GM21515 (cell line): ENCODE measurements around the gene TLK1.
"Not testable (repeated sequence)": the region's sequence is repeated elsewhere in the genome, so short reads cannot be mapped to it uniquely, and the experiment has no call there.

Experiments used
- ATAC-seq: cut with Tn5 transposase; IDR thresholded peaks from one replicate; pipeline ENCODE4 v1.9.1; 2021; ENCODE audit not compliant: unreplicated experiment

TLK1 gene

DNA sequence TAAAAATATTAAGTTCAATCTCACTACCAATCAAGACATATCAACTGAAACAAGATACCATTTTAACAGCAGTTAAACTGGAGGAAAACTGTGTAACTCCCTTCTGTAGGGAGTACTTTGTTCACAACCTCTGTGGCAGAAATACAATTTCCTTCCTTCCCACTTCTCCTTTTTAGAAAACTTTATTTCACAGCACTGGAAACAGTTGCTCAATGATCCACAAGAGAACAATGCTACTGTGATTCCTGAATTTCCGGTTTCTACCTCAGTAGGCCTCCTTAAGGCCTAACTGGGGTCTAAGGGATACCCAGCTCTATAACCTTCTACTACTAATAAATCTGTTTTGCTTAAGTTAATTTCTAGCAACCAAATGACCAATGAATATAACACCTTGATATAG, 14.1 kb downstream of the TLK1 start:
- no peak for ATAC-seq

DNA sequence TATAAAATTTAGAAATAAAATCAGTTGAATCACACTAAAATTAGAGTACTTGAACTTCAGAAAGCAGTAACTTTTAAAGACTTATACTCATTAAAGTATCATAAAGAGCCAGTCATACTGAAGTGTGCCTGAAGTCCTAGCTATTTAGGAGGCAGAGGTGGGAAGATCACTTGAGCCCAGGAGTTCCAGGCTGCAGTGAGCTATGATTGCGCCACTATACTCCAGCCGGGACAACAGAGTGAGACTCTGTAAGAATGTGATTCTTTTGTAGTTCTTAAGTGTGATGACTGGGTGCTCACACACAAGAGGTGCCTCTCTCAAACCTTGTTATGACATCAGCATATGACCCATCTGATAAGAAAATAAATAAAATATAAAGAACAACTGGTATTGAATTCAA, 14.6 kb downstream of the TLK1 start:
- ATAC-seq, result no peak

DNA sequence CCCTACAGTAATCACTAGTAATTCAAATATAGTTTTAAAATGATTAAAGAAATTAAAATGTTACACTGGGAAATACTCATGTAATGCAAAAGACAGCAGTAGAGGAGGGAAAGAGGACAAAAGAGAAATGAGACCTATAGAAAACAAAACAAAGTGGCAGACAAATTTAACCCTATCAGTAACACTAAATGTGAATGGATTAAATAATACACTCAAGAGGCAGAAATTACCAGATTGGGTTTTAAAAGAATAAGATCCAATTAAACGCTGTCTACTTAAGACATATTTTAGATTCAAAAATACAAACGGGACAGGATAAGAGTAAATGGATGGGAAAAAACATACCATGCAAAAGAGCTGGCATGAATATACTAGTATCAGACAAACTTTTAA, 17.0 kb downstream of the TLK1 start:
- ATAC-seq, result no peak

DNA sequence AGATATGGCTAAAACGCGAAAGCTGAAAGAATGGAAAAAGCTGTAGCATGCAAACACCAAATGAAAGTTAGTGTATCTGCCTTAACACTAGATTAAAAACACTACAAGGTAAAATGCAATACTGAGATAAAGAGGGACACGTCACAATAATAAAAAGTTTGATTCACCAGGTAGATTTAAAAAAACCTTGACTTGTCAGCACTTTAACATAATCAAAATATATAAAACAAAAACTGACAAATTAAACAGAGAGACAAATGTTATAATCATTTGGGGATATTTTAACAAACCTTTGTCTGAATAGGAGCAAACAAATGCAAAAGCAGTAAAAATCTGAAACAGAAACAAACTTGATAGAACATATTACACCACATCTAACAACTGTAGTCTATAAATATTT, 18.3 kb downstream of the TLK1 start:
- no peak for ATAC-seq

DNA sequence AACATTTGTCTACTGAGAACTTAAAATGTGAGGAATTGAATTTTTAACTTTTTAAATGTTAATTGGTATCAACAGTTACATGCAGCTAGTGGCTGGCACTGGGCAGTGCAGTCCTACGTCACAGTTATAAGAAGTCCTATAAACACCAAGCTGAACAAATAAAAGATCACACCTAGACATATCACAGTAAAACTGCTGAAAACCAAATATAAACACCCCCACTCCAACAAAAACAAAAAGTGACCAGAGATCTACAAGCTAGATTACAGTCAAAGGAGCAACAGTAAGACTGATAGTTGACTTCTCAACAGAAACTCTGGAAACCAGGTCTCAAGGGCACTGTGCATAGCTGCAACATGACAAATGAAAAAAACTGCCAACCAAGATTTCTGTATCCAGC, 19.4 kb downstream of the TLK1 start:
- no peak for ATAC-seq

DNA sequence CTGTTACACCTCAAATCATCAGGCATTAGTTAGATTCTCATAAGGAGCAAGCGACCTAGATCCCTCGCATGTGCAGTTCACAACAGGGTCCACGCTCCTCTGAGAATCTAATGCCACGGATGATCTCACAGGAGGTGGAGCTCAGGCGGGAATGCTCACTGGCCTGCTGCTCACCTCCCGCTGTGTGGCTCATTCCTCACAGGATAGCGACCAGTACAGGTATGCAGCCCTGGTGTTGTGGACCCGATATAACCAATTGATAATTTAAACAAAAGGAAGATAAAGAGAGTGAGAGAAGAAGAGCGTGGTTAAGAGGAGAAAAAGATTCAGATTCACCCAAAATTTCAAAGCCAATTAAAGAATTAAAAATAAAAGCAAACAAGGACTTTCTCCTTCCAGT, 20.8 kb downstream of the TLK1 start:
- ATAC-seq, result no peak

DNA sequence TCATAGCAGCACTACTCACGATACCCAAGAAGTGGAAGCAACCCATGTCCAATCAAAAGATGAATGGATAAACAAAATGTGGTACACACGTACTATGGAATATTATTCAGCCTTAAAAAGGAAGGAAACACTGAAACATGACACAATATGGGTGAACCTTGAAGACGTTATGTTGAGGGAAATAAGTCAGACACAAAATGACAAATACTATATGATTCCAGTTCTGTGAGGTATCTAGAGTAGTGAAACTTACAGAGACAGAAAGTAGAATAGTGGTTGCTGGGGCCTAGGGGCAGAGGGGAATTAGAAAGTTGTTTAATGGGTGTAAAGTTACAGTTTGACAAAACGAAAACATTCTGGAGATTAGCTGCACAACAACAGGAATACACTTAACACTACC, 24.7 kb downstream of the TLK1 start:
- ATAC-seq, result peak; percentile 87

DNA sequence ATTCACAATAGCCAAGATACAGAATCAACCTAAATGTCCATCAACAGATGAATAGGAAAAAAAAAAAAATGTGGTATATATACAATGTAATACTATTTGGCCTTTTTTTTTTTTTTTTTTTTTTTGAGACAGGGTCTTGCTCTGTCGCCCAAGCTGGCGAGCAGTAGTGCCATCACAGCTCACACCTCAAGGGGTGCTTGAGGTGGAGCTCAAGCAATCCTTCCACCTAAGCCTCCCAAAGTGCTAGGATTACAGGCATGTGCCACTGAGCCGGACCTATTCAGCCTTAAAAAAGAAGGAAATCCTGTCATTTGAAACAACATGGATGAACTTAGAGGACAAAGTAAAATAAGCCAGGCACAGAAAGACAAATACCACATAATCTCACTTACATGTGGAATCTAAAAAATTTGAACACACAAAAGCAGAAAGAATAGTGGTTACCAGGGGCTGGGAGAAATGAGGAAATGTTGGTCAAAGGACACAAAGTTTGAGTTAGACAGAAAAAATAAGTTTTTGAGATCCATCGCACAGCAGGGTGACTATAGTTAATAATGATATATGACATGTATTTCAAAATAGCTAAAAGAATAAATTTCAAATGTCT, 26.0 kb downstream of the TLK1 start:
- no peak for ATAC-seq

DNA sequence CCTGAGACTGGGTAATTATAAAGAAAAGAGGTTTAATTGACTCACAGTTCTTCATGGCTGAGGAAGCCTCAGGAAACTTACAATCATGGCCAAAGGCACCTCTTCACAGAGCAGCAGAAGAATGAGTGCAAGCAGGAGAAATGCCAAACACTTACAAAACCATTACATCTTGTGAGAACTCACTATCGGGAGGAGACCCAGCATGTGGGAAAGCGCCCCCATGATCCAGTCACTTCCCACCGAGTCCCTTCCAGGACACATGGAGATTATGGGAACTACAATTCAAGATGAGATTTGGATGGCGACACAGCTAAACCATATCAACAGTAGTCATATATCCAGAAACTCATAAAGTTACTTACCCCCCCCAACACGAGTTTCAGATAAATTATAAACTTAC, 28.6 kb downstream of the TLK1 start:
- ATAC-seq, result no peak

DNA sequence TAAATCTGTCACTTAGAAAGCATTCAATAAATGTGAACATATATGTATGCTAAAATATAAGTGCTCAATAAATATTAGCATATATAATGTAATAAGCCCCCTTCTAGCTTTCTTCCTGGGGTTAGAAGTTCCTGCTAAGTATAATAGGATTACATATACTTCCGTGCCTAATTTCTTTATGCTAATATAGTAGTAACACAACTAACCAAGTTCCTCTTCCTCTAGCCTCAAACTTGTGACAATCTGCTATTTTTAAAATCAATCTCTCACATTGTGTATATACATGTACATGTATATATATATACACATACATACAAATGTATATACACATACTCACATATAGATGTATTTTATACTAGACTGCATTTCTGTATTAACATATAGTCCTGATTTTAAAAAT, 32.2 kb downstream of the TLK1 start:
- no peak for ATAC-seq

DNA sequence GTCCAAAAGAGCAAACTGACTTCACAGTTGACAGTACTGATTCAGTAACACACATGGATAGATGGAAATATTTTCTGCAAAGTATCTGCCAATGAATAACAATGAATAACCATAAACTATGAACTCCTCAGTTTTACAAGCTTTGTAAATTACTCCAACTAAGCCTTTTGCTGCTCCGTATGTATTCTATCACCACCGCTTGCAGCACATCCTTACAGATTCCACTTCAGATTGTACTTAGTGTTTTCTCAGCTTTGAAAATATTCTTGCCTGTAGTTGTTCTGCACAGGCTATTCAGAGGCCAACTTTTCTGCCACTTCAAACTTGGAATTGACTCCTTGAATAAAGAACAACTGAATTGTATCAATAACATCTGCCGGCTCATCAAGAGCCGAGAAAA, 36.2 kb downstream of the TLK1 start:
- ATAC-seq, result no peak

DNA sequence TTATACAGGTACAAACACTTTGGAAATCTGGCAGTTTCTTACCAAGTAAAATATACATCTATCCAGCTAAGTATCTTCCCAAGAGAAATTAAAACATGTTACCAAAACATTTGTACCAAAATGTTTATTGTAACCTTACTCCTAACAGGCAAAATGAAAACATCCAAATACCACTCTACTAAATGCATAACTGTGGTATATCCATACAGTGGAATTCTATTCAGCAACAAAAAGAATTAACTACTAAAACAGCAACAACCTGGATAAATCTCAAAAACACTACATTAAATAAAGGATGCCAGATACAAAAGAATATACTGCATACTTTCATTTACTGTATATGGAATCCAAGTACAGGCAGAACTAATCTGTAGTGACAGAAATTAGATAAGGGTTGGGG, 51.1 kb downstream of the TLK1 start:
- no peak for ATAC-seq

DNA sequence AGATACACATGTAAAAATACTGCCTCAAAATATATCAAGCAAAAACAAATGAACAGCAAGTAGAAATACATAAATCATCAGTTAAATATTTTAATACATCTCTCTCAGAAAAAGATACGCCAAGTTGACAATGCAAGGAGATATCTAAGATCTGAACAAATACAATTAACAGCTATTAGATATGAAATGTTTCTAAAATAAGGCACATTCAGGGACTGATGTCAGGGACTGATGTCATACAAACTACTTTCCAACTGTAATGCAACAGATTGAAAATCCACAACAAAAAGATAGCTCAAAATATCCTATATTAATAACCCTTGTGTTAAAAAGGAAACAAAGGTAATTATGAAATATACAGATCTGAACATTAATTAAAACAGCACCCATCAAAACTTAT, 51.7 kb downstream of the TLK1 start:
- ATAC-seq, result no peak

DNA sequence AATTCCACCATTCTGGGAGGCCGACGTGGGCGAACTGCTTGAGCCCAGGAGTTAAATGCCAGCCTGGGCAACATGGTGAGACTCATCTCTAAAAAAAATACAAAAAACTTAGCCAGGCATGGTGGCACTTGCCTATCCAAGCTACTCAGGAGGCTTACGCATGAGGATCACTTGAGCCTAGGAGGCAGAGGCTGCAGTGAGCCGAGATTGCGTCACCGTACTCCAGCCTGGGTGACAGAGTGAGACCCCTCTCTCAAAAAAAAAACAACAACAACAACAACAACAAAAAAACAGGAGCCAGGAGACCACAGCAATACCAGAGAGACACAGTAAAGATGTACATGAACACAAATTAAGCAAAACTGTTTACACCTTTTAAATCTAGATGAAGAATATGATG, 52.9 kb downstream of the TLK1 start:
- ATAC-seq, result no peak

DNA sequence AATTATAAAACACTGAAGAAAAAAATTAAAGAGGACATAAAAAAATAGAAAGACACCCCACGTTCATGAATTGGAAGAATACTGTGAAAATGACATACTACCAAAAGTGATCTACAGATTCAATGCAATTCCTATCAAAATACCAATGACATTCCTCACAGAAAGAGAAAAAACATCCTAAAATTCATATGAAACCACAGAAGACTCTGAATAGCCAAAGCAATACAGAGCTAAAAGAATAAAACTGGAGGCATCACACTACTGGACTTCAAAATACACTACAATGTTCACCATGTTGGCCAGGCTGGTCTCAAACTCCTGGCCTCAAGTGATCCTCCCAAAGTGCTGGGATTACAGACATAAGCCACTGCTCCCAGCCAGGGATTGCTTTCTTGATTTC, 56.3 kb downstream of the TLK1 start:
- ATAC-seq, result no peak

DNA sequence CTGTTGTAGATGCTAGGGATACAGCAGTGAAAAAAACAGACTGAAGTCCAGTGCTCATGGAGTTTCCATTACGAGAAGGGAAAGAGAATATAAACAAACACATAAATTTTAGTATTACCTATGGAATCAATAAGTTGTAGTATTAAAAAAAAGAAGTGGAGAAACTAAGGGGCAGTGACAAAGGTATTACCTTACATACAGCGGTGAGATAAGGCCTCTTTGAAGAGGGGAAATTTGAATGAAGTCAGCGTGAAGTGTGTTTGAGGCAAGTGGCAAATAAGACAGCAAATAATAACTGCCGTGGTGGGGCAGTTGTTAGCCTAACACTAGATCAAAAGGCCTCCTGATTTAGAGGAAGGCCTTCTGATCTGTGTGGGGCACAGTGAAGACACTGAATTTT, 57.9 kb downstream of the TLK1 start:
- ATAC-seq, result no peak

DNA sequence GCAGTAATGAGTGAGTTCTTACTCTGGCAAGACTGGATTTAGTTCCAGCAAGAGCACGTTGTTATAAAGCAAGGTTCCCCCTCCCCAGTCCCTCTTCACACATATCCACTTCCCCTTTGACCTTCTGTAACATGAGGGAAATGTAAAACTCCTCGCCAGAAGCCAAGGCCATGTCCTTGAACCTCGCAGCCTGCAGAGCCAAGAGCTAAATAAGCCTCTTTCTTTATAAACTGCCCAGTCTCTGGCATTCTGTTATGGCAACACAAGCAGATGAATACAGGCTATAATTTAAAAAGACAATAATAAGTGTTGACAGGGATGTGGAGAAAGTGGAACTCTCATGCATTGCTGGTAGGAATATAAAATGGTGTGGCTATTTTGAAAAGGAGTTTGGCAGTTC, 60.3 kb downstream of the TLK1 start:
- no peak for ATAC-seq

DNA sequence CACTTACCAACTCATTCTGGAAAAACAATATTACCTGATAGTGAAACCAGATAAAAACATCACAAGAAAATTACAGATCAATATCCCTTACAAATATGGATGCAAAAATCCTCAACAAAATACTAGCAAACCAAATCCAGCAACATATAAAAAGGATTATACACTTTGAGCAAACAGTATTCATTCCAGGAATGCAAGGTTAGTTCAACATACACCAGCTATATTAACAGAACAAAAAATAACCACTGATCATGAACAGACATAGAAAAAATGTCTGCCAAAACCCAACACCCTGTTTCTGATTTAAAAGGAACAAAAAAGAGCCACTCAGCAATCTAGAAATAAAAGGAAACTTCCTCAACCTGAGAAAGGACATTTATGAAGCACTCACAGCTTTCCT, 62.1 kb downstream of the TLK1 start:
- no peak for ATAC-seq

DNA sequence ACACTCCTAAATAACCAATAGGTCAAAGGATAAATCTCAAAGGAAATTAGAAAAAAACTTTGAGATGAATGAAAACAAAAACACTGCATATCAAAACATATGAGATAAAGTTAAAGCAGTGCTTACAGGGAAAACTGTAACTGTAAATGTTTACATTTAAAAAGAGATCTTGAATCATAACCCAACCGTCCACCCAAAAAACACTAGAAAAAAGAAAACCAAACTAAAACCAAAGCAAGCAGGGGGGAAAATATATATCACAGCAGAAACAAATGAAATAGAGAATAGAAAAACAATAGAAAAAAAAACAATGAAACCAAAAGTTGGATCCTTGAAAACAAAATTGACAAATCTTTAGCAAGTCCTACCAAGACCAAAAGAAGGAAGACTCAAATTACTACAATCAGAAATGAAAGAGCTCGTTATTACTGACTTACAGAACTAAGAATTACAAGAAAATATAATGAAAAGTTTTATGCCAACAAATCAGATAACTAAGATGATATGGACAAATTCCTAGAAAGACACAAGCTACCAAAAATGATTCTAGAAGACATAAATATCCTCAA, 65.6 kb downstream of the TLK1 start:
- ATAC-seq, result no peak

DNA sequence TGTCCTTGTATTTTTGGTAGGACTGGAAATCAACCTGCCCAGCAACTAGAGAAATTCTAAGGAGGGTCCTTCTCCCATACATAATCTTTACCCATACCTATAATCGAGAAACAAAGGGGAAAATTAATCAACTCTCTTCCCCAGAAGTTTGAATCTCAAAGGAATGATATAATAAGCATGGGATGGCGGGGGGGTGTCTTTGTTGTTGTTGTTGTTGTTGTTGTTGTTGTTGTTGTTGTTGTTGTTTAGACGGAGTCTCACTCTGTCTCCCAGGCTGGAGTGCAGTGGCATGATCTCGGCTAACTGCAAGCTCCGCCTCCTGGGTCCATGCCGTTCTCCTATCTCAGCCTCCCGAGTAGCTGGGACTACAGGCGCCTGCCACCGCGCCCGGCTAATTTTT, 69.2 kb downstream of the TLK1 start:
- not testable (repeated sequence) for ATAC-seq

DNA sequence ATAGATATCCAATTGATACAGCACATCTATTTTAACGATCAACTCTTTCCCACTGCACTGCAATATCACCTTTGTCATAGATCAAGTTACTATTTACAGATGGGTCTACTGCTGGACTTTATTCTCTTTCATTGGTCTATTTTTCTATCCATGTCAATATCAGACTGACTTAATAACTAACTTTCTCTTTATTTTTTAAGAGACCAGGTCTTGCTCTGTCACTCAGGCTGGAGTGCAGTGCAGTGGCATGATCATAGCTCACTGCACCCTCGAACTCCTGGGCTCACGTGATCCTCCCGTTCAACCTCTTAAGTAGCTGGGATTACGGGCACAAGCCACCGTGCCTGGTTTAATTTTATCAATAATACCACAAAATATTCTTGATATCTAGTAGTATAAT, 71.2 kb downstream of the TLK1 start:
- no peak for ATAC-seq

DNA sequence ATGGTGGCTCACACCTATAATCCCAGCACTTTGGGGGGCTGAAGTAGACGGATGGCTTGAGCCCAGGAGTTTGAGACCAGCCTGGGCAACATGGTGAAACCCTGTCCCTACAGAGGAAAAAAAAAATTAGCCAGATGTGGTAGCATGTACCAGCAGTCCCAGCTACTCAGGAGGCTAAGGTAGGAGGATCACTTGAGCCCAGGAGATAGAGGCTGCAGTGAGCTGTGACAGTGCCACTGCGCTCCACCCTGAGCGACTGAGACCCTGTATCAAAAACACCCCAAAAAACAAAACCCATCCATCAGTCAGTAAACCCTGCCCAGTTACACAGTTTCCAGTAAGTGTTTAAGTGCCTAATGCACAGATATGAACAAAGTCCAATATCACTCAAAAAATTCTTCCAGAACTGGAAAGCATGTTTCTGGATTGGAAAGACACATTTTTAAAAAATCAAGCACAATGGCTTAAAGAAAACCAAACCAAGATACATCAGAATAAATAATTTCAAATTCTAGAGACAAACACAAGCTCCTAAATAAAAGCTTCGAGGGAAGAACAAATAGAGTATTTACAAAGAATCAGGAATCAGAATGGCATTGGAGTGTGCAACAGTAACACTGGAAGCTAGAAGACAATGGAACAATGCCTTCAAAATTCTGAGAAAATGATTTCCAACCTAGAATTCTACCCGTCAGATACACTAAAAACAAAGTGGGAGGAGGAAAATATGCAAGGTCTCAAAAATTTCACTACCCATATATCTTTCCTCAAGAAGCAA, 72.4 kb downstream of the TLK1 start:
- no peak for ATAC-seq

DNA sequence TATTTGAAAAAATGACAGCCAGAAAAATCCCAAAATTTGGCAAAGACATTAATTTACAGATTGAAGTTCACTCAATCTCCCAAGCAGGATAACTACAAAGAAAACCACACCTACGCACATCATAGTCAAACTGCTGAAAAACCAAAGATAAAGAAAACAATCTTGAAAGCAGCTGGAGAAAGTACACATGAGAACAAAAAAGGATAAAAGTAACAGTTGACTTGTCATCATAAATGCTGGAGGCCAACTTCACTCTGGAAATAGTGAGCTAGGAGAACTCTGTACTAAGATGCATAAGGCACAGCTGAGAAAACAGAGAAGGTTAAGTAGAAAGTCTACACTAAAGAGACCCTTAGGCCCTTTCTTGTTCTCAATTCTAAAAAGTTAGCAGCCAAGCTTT, 73.1 kb downstream of the TLK1 start:
- ATAC-seq, result no peak
